Spleen (tissue), 7 donors: Measurements from ENCODE around the gene LRP1B.

Experiments
- CTCF ChIP-seq, 11 experiments: fragments of 200-600 bp in 7 of 11; fragments of 450-650 bp in 4 of 11; sonication (generic) in 4 of 11; IDR thresholded peaks in 8 of 11; conservative IDR thresholded peaks in 3 of 11; 1 replicate in 7 of 11; 2 replicates in 4 of 11; pipeline versions ENCODE4 v1.4.0 to v1.8.0; 2016 to 2021; ENCODE audit warnings: antibody characterized with exemption in 11 of 11, inconsistent platforms in 4 of 11, mild to moderate bottlenecking in 1 of 11
- POLR2A ChIP-seq, 3 donors: fragments of 450-650 bp; IDR thresholded peaks; one replicate each; pipeline ENCODE4 v1.5.1; 2017; ENCODE audit warnings: antibody characterized with exemption in 3 of 3, mild to moderate bottlenecking in 1 of 3
- POLR2AphosphoS5 ChIP-seq, 3 donors: sonication (generic); formaldehyde crosslinking; IDR thresholded peaks; one replicate each; pipeline ENCODE4 v1.5.1; 2017; ENCODE audit warnings: antibody characterized with exemption in 3 of 3
- donor health status: DM: no; HTN: no; CAD: no; lungs with moderate emphysema.
- donor health status: DM: no; HTN: no; CAD: no.
- donor health status: DM: no; HTN: no; CAD: no.

- TF ChIP-seq CTCF (IDR thresholded peaks at IDR 0.05 in 8 of 11, conservative IDR thresholded peaks at IDR 0.05 in 3 of 11) (no peak), POLR2A (IDR thresholded peaks at IDR 0.05) (no peak), POLR2AphosphoS5 (IDR thresholded peaks at IDR 0.05) (no peak)
These were observed 100.1 kb downstream of the LRP1B start for GRCh38 chr2:142030735-142031134.
